Measurements from ENCODE around the gene AGTRAP.

GRCh38 chr1:11705596-11705995 is 30.3 kb upstream of the AGTRAP start:
- no peak for TF ChIP-seq YY1 (IDR thresholded peaks at IDR 0.05; ENCODE audit: insufficient read depth, insufficient read length)
- no peak for TF ChIP-seq ZNF274 (IDR thresholded peaks at IDR 0.05; ENCODE audit: low read depth, low read length)
- no peak for TF ChIP-seq SUZ12 (IDR thresholded peaks at IDR 0.05; ENCODE audit: extremely low read depth, insufficient read depth, insufficient read length)
